SK-N-SH (cell line): ENCODE data around the gene PDZD8. TPM values are rescaled to one million over a fixed set of nuclear protein-coding genes. Genes with fewer than 3 reads are reported as not detected.

ENCODE experiments used
- CTCF ChIA-PET: fragments of 300-600, 350-600 bp; formaldehyde crosslinking; extraction: SDS; loops from one replicate; lab custom pipeline; 2021; lab: Yijun Ruan, JAX
- POLR2A ChIA-PET: fragments of 350-600 bp; sonication (Branson Sonifier 250); formaldehyde crosslinking; extraction: SDS; loops from one replicate; lab custom pipeline; 2020; ENCODE audit warnings: antibody characterized with exemption, inconsistent platforms; lab: Yijun Ruan, JAX
- DNase-seq: peaks from one replicate; pipeline ENCODE4 v3.0.0; 2012
- H2AFZ ChIP-seq: fragments of 200-600 bp; sonication (generic); 2 replicates; pipeline ENCODE4 v1.8.1; 2016; ENCODE audit warnings: antibody characterized with exemption, mild to moderate bottlenecking, low read depth
- H3F3A ChIP-seq: fragments of 200-600 bp; sonication (generic); replicated peaks from 2 replicates; pipeline ENCODE3; 2016; ENCODE audit warnings: antibody characterized with exemption, mild to moderate bottlenecking; ENCODE audit not compliant: insufficient read depth
- H3K27ac ChIP-seq, 2 experiments: fragments of 200-500 bp in 1 of 2; fragments of 200-600 bp in 1 of 2; sonication (Bioruptor generic) in 1 of 2; sonication (generic), shearing (Covaris generic) in 1 of 2; 2 replicates each; pipeline versions ENCODE4 v1.5.1 to v1.6.1; 2014 to 2016; ENCODE audit warnings: low read depth in 2 of 2, inconsistent platforms in 1 of 2, low read length in 1 of 2, mild to moderate bottlenecking in 1 of 2, mixed read lengths in 1 of 2
- H3K27me3 ChIP-seq: fragments of 200-600 bp; sonication (generic), shearing (Covaris generic); 2 replicates; pipeline ENCODE4 v1.6.1; 2016; ENCODE audit warnings: mixed run types; ENCODE audit not compliant: insufficient read depth
- H3K36me3 ChIP-seq, 2 experiments: fragments of 200-500 bp in 1 of 2; fragments of 200-600 bp in 1 of 2; sonication (Bioruptor generic) in 1 of 2; sonication (generic) in 1 of 2; replicated peaks in 1 of 2; 2 replicates each; pipeline versions ENCODE3 to v1.5.1; 2014 to 2016; ENCODE audit warnings: low read length in 1 of 2, mild to moderate bottlenecking in 1 of 2; ENCODE audit not compliant: insufficient read depth in 2 of 2, control insufficient read depth in 1 of 2
- H3K4me1 ChIP-seq, 2 experiments: fragments of 200-500 bp in 1 of 2; fragments of 200-600 bp in 1 of 2; sonication (Bioruptor generic) in 1 of 2; sonication (generic), shearing (Covaris generic) in 1 of 2; 2 replicates each; pipeline versions ENCODE4 v1.5.1 to v1.6.1; 2014 to 2016; ENCODE audit warnings: low read depth in 1 of 2, low read length in 1 of 2, mixed run types in 1 of 2; ENCODE audit not compliant: insufficient read depth in 2 of 2, control insufficient read depth in 1 of 2
- H3K4me2 ChIP-seq: fragments of 200-600 bp; sonication (generic), shearing (Covaris generic); 2 replicates; pipeline ENCODE4 v1.6.1; 2017; ENCODE audit warnings: mixed run types
- H3K4me3 ChIP-seq, 2 experiments: fragments of 200-500 bp in 1 of 2; fragments of 200-600 bp in 1 of 2; sonication (Bioruptor generic) in 1 of 2; sonication (generic), shearing (Covaris generic) in 1 of 2; 2 replicates each; pipeline versions ENCODE4 v1.5.1 to v1.8.1; 2014 to 2016; ENCODE audit warnings: low read depth in 2 of 2, inconsistent platforms in 1 of 2, low read length in 1 of 2, mild to moderate bottlenecking in 1 of 2, mixed read lengths in 1 of 2, moderate library complexity in 1 of 2
- H3K79me2 ChIP-seq: fragments of 200-600 bp; sonication (generic); 2 replicates; pipeline ENCODE4 v1.8.1; 2017; ENCODE audit warnings: mild to moderate bottlenecking; ENCODE audit not compliant: insufficient read depth
- H3K9ac ChIP-seq: fragments of 200-600 bp; sonication (generic); 2 replicates; pipeline ENCODE4 v1.6.1; 2017; ENCODE audit warnings: mixed run types
- H3K9me2 ChIP-seq: fragments of 200-600 bp; sonication (generic); 2 replicates; pipeline ENCODE4 v1.6.1; 2017; ENCODE audit warnings: mixed run types
- H3K9me3 ChIP-seq: fragments of 200-600 bp; sonication (generic); 2 replicates; pipeline ENCODE4 v1.6.1; 2017; ENCODE audit warnings: mixed run types, mild to moderate bottlenecking, moderate library complexity
- H4K20me1 ChIP-seq: fragments of 200-600 bp; sonication (generic); 2 replicates; pipeline ENCODE4 v1.6.1; 2017; ENCODE audit warnings: mild to moderate bottlenecking, mixed run types; ENCODE audit not compliant: insufficient read depth
- CHD2 ChIP-seq: fragments of 150-350 bp; IDR thresholded peaks from 2 replicates; pipeline ENCODE4 v1.6.1; 2018; ENCODE audit warnings: low read length; ENCODE audit not compliant: partially characterized antibody
- ELF1 ChIP-seq: IDR thresholded peaks from 2 replicates; pipeline ENCODE4 v1.4.0; 2012
- EZH2phosphoT487 ChIP-seq: fragments of 200-600 bp; sonication (generic); IDR thresholded peaks from 2 replicates; pipeline ENCODE4 v1.6.1; 2017; ENCODE audit warnings: low read depth, mixed run types, mild to moderate bottlenecking, antibody characterized with exemption, moderate library complexity, borderline replicate concordance
- FOXM1 ChIP-seq: IDR thresholded peaks from 2 replicates; pipeline ENCODE4 v1.4.0; 2012; ENCODE audit warnings: low read depth, mild to moderate bottlenecking
- GATA2 ChIP-seq: sonication (generic); formaldehyde crosslinking; IDR thresholded peaks from 2 replicates; pipeline ENCODE4 v1.5.0; 2020; ENCODE audit warnings: mild to moderate bottlenecking, missing genetic modification reagents
- MEF2A ChIP-seq: IDR thresholded peaks from 2 replicates; pipeline ENCODE4 v1.4.0; 2012; ENCODE audit warnings: low read depth, borderline replicate concordance
- POLR2AphosphoS5 ChIP-seq: IDR thresholded peaks from 2 replicates; pipeline ENCODE4 v1.6.1; 2012; ENCODE audit warnings: low read depth, low read length
- RAD21 ChIP-seq: IDR thresholded peaks from 2 replicates; pipeline ENCODE4 v1.6.1; 2012; ENCODE audit warnings: mild to moderate bottlenecking, low read length
- RFX5 ChIP-seq: IDR thresholded peaks from 2 replicates; pipeline ENCODE4 v1.6.1; 2012; ENCODE audit warnings: mild to moderate bottlenecking, improper control_type of control experiment, low read length
- RXRA ChIP-seq: IDR thresholded peaks from 2 replicates; pipeline ENCODE4 v1.4.0; 2012; ENCODE audit warnings: low read depth, mild to moderate bottlenecking, borderline replicate concordance
- TCF12 ChIP-seq: IDR thresholded peaks from 2 replicates; pipeline ENCODE4 v1.4.0; 2012
- WGBS: methylation state at CpG from one replicate; pipeline ENCODE4 v1.1.6; 2017; ENCODE audit warnings: low lambda C conversion rate; 5-methylcytosine and 5-hydroxymethylcytosine counted together
- polyA plus RNA-seq, 3 experiments: library from polyadenylated mRNA; depleted of rRNA; stranded (reverse); fragments of >200 nt; gene quantifications; 2 replicates each; pipeline ENCODE4 v1.2.3, GENCODE V29; 2012
- TF ChIP-seq, protein P1 (sequence below): fragments of 200-600 bp; sonication (generic); IDR thresholded peaks from 2 replicates; pipeline ENCODE4 v1.6.1; 2017; ENCODE audit warnings: antibody characterized with exemption, mild to moderate bottlenecking, moderate library complexity
- TF ChIP-seq, protein P2 (sequence below): IDR thresholded peaks from 2 replicates; pipeline ENCODE4 v1.4.0; 2012; ENCODE audit warnings: low read depth, borderline replicate concordance
- TF ChIP-seq, protein P3 (sequence below): IDR thresholded peaks from 2 replicates; pipeline ENCODE4; 2012
- TF ChIP-seq, protein P4 (sequence below): fragments of 150-350 bp; IDR thresholded peaks from 2 replicates; pipeline ENCODE4 v1.6.1; 2016; ENCODE audit warnings: mild to moderate bottlenecking, low read depth, low read length
- TF ChIP-seq, protein P5 (sequence below): fragments of 150-350 bp; IDR thresholded peaks from 2 replicates; pipeline ENCODE4 v1.6.1; 2017; ENCODE audit warnings: antibody characterized with exemption, low read length, low read depth, borderline replicate concordance
- TF ChIP-seq, protein P6 (sequence below): IDR thresholded peaks from 2 replicates; pipeline ENCODE4 v1.4.0; 2012; ENCODE audit warnings: low read depth

PDZD8 gene
- polyA plus RNA-seq, 1 of the 3 experiments (the other 2 are of a cell fraction): 6.6 TPM

DNA sequence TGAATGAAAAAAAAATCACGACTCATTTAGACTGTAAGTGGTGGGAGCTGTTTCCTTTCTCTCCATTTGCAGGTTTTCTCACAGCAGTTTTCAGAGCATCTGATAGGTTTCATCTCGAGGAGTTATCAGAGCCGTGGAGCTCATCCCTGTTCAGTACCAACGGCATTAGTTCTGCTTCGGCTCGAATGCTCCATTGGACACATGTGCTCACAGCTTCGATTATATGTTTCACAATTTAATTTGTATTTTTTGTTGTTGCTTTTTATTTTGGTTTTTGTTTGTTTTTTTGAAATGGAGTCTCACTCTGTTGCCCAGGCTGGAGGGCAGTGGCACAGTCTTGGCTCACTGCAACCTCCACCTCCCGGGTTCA is 132.8 kb downstream of the PDZD8 start:
- Histone ChIP-seq H3K9me2 (no peaks in the 10 kb centered on the region), H4K20me1 (no peaks in the 10 kb centered on the region), H3K27me3 (0 out of 2 replicates have a peak, but pooled peaks cover 17% of the 10 kb centered on the region), H2AFZ (no peak overlapping the region), H3K79me2 (no peaks in the 10 kb centered on the region), H3F3A (no peaks in the 10 kb centered on the region), H3K4me3 (no peak overlapping the region), H3K4me2 (no peak overlapping the region), H3K9ac (no peak overlapping the region), H3K27ac (no peak overlapping the region), H3K36me3 (no peaks in the 10 kb centered on the region), H3K4me1 (no peaks in the 10 kb centered on the region; a peak in 1 of 4 replicates), H3K9me3 (no peaks in the 10 kb centered on the region)
- TF ChIP-seq RFX5: no peak
- TF ChIP-seq, protein P1, sequence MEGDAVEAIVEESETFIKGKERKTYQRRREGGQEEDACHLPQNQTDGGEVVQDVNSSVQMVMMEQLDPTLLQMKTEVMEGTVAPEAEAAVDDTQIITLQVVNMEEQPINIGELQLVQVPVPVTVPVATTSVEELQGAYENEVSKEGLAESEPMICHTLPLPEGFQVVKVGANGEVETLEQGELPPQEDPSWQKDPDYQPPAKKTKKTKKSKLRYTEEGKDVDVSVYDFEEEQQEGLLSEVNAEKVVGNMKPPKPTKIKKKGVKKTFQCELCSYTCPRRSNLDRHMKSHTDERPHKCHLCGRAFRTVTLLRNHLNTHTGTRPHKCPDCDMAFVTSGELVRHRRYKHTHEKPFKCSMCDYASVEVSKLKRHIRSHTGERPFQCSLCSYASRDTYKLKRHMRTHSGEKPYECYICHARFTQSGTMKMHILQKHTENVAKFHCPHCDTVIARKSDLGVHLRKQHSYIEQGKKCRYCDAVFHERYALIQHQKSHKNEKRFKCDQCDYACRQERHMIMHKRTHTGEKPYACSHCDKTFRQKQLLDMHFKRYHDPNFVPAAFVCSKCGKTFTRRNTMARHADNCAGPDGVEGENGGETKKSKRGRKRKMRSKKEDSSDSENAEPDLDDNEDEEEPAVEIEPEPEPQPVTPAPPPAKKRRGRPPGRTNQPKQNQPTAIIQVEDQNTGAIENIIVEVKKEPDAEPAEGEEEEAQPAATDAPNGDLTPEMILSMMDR: no peak
- TF ChIP-seq ELF1: no peak
- no peak for TF ChIP-seq TCF12
- no peak for TF ChIP-seq GATA2
- TF ChIP-seq RAD21: no peak
- TF ChIP-seq CHD2: no peak
- no peak for TF ChIP-seq EZH2phosphoT487
- TF ChIP-seq, protein P2, sequence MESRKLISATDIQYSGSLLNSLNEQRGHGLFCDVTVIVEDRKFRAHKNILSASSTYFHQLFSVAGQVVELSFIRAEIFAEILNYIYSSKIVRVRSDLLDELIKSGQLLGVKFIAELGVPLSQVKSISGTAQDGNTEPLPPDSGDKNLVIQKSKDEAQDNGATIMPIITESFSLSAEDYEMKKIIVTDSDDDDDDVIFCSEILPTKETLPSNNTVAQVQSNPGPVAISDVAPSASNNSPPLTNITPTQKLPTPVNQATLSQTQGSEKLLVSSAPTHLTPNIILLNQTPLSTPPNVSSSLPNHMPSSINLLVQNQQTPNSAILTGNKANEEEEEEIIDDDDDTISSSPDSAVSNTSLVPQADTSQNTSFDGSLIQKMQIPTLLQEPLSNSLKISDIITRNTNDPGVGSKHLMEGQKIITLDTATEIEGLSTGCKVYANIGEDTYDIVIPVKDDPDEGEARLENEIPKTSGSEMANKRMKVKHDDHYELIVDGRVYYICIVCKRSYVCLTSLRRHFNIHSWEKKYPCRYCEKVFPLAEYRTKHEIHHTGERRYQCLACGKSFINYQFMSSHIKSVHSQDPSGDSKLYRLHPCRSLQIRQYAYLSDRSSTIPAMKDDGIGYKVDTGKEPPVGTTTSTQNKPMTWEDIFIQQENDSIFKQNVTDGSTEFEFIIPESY: no peak
- no peak for TF ChIP-seq FOXM1
- no peak for TF ChIP-seq RXRA
- TF ChIP-seq, protein P3, sequence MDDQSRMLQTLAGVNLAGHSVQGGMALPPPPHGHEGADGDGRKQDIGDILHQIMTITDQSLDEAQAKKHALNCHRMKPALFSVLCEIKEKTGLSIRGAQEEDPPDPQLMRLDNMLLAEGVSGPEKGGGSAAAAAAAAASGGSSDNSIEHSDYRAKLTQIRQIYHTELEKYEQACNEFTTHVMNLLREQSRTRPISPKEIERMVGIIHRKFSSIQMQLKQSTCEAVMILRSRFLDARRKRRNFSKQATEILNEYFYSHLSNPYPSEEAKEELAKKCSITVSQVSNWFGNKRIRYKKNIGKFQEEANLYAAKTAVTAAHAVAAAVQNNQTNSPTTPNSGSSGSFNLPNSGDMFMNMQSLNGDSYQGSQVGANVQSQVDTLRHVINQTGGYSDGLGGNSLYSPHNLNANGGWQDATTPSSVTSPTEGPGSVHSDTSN: no peak
- no peak for TF ChIP-seq MEF2A
- TF ChIP-seq, protein P4, sequence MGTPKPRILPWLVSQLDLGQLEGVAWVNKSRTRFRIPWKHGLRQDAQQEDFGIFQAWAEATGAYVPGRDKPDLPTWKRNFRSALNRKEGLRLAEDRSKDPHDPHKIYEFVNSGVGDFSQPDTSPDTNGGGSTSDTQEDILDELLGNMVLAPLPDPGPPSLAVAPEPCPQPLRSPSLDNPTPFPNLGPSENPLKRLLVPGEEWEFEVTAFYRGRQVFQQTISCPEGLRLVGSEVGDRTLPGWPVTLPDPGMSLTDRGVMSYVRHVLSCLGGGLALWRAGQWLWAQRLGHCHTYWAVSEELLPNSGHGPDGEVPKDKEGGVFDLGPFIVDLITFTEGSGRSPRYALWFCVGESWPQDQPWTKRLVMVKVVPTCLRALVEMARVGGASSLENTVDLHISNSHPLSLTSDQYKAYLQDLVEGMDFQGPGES: no peak
- no peak for TF ChIP-seq POLR2AphosphoS5
- TF ChIP-seq, protein P5, sequence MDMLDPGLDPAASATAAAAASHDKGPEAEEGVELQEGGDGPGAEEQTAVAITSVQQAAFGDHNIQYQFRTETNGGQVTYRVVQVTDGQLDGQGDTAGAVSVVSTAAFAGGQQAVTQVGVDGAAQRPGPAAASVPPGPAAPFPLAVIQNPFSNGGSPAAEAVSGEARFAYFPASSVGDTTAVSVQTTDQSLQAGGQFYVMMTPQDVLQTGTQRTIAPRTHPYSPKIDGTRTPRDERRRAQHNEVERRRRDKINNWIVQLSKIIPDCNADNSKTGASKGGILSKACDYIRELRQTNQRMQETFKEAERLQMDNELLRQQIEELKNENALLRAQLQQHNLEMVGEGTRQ: no peak
- TF ChIP-seq, protein P6, sequence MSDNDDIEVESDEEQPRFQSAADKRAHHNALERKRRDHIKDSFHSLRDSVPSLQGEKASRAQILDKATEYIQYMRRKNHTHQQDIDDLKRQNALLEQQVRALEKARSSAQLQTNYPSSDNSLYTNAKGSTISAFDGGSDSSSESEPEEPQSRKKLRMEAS: no peak
- DNase-seq: no peak
- POLR2A ChIA-PET: interaction anchor here (0.6 kb wide), 1 partner anchor 23 kb away, joined by 3 read pairs; no protein-coding TSS in a partner anchor
- CTCF ChIA-PET: interaction anchor here (1.1 to 12.6 kb wide), 3 partner anchors 26 to 75 kb away, joined by 3 to 92 read pairs (median 4); no protein-coding TSS in a partner anchor
- 84% methylated on average over 8 of the region's 8 CpGs for WGBS
